GM21528 (cell line): ENCODE results near the gene TRAM2.

Source experiments
- ATAC-seq: cut with Tn5 transposase; IDR thresholded peaks from one replicate; pipeline ENCODE4 v1.9.1; 2021; ENCODE audit warnings: mild to moderate bottlenecking, moderate library complexity; ENCODE audit not compliant: unreplicated experiment, low FRiP score

TRAM2 gene

DNA sequence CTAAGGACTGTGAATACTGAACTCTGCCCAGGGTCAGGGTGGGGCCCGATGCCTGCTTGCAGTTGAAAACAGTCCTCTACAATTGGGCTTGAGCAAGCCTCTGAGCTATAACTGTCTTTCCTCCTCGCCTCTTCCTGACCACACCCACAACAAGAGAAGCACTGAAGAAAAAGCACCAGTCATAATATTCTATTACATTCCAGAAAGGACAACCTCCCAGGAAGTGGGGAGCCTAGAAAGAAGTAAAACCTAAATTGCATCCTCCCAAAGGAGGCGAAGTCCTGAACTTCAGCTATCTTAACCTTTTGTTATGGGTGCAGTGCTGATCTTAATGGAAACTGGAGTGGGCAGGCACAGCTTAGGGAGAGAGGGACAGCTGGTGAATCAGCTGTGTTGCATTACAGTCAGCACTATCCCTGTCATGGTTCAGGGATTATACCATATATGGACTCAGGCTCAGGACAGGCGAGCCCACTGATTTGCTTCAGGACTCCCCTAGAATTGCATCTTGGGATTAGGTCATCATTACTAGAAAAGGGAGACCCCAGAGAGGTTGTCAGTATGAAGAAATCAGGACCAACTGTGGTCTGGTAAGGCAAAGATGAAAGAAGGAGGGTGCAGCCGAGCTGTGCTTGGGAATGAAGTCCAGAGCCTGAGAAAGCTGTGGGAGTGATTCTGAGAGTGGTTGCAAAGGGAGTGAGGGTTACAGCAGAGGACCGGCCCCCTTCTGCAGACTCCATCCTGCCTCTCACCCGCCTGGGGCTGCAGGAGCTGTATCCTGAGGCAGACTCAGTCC, 18.3 kb upstream of the TRAM2 start:
- peak; percentile 79 for ATAC-seq

DNA sequence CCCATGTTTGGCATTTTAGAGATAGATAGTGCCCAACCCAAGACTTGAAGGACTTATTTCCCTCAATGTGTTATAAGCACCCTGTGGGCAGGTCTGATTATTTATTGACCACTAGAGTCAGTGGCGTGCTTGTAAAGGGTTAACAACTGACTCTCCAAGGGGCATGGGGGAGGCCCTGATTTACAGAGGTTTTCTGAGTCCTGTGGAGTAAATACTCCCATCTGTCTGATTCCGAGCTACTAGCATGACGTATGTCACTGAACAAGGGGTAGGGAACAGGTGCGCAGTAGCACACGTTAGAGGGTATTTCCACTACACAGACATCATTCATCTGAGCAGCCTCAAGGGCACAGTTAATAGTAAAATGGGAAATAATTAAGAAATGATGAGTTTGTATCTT, 17.4 kb upstream of the TRAM2 start:
- no peak for ATAC-seq

DNA sequence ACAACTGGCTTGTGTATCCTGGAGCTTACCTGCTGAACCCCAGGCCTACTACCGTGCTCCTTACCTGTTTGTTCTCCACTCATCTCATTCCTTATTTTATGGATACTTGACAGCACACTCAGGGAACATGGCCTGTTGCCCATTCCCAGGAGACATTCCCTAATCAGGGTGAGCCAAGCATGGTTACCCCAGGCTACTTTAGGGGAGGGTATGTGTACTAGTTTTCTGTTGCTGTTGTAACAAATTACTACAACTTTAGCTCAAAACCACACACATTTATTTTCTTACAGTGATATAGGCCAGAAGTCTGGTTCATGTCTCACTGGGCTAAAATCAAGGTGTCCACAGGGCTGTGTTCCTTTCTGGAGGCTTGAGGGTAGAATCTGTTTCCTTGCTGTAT, 15.0 kb upstream of the TRAM2 start:
- ATAC-seq: no peak

DNA sequence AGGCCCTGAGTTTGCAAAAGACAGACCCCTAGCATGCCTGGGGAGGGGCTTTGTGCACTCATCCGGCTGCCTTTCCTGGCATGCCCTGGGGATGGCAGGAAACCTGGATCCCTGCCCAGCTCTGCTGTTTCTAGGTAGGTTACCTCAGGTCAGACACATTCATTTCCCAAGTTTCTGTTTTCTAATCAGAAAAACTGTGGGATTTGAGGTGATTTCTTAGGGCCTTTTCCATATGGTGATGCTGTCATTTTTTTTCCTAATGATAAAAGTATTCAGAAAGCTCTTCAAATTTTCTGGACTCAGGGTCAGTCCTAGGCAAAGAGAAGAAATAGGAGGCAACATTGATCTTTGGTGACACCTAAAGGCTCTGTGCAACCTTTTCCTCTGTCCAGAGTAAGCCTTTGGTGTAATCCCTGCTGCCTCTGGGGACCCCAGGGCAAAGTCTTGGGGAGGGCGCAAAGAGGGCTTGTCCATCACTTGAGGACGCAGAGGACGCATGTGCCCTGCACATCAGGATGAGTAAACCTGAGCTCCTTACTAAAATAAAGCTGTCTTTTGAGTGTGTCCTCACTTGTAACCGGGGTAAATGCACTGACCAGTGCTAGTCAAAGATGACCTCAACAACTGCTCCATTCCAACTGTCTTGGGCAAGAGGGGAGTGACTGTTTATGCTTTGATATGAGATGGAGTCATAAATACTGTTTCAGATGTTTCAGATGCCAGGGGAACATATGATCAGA, 13.5 kb upstream of the TRAM2 start:
- ATAC-seq: no peak

DNA sequence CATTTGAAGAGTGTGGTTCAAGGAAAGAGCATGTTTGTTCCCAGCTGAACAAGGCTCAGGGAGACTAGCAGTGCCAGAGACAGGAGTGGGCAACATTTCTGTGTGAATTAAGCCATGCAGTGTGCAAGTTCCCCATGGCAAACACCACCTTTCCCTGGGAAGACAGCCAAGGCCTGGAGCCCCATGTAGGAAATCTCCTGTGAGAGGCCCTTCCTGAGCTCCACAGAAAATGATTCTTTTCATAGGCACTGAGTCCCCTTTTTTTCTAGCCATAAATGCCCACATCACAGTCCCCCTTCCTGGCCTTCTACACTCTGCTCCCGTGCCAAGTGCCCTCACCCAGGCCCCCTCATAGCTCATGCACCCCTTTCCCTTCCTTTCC, 11.8 kb upstream of the TRAM2 start:
- no peak for ATAC-seq

DNA sequence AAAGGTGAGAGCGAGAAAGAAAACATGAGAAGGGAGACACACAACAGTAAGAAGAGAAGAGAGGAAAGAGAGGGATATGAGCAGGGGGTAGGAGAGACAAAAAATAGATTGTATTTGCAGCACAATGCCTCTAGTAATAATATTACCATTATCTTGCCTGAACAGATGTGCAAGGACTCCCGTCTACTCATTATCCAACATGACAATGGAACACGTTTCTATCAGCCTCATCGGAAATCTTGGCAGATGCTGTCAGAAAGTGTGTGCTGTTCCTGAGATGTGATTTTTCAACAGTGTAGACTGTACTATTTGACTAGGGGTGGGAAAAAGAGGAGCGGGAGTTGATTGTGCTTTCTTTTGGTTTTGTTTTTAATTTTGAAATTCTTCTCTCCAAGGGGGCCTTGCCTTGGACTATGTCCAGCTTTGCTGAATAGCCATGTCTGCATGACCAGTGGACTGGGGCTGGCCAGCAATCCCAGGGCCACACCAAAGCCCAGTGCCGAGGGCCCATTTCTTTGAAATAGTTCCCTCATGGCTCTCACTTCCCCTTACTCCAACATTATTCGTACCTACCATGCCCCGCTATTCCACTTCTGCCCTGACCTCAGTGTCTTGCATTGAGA, 11.3 kb upstream of the TRAM2 start:
- no peak for ATAC-seq

DNA sequence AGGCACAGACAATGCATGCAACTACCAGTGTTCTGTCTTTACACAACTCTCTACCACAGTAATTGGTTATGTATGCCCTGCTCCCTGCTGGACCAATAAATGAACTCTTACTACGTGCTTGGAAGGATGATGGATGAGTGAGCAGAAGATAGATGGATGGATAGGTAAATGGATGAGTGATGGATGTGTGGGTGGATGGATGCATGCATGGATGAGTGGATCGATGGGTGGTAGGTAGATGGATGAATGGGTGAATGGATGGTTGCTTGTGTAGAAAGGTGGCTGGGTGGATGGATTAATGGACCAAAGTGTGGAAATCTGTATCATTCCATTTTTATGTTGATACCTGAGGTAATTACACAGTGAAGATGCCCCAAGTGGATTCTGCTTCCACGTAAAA, 10.1 kb upstream of the TRAM2 start:
- no peak for ATAC-seq

DNA sequence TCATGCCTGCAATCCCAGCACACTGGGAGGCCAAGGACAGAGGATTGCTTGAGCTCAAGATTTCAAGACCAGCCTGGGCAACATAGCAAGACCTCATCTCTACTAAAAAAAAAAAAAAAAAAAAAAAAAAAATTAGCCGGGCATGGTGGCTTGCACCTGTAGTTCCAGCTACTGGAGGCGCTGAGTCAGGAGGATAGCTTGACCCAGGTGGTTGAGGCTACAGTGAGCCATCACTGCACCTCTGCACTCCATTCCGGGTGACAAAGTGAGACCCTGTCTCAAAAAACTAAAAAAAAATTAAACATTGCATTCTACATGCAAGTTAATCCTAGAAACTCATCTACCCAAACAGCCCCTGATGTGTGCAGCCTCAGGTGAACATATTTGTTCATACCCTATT, 7.3 kb upstream of the TRAM2 start:
- no peak for ATAC-seq

DNA sequence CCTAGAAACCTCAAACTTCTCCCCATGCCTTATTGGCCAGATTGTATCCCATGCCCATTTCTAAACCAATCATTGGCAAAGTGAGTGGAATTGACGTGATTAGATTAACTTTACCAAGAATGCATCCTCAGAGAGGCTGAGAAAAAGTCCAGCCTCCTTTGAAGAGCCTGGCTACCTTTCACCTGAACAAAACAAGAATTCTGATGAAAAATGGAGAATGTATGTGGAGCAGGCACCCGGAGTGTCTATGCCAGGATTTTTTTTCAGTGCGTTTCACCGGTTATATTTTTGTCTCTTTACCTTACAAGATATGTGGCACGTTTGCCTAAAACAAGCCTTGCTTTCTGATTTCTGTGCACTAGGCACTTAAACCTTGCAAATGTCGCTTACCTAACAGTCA, 6.1 kb upstream of the TRAM2 start:
- ATAC-seq: no peak

DNA sequence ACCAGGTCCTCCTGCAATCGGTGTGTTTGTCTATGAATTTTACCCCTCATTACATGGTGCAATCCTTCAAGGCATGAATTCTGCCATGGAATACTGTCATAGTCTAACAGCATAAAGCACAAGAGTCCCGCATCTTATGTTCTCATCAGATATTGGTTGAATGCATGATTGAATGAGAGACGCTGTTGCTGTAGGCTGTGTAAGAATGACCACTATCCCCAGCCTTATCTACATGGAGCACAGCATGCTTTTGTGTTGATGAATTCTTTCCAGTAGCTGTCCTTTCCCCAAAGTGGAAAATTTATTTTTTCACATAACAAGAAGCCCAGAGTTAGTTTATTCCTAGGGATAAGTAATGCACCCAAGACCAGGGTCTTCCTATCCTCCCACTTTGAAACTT, 5.6 kb upstream of the TRAM2 start:
- ATAC-seq: no peak

DNA sequence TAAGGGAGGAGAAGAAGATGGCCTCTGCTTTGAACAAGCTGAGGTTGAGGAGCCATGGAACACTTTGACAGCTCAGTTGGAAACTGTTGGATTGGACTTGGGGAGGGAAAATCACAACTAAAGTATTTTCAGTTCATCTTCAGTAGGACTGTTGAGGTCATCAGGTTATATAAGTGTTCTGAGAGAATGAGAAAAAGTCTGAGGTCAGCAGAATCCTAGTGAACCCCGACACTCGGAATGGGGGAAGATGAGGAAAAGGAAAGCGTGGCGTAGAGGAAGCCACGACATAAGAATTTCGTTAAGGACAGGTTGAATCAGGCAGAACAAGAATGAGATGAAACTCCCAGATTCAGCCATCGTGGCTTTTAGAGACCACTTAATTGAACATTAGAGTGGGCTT, 4.0 kb upstream of the TRAM2 start:
- ATAC-seq: no peak

DNA sequence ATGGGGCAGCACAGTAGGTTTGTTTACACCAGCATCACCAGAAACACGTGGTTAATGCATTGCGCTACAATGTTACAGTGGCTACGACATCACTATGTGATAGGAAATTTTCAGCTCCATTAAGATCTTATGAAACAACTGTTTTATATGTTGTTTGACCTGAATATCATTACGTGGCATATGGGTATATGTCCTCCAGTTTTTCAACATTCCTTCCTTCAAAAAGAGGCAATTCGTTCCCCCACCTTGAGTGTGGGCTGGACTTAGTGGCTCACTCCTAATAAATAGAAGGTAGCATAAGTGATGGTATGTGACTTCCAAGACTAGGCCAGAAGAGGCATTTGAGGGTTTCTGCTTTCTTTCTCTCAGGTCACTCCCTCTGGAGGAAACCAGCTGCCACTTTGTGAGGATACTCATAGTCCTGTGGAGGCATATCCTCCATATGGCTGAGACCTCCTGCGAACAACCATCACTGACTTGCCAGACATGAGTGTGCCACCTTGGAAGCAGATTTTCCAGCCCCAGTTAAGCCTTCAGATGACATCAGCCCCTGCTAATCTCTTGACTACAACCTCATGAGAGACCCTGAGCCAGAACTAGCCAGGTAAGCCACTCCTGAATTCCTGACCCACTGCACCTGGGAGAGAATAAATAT, 2.3 kb upstream of the TRAM2 start:
- no peak for ATAC-seq

DNA sequence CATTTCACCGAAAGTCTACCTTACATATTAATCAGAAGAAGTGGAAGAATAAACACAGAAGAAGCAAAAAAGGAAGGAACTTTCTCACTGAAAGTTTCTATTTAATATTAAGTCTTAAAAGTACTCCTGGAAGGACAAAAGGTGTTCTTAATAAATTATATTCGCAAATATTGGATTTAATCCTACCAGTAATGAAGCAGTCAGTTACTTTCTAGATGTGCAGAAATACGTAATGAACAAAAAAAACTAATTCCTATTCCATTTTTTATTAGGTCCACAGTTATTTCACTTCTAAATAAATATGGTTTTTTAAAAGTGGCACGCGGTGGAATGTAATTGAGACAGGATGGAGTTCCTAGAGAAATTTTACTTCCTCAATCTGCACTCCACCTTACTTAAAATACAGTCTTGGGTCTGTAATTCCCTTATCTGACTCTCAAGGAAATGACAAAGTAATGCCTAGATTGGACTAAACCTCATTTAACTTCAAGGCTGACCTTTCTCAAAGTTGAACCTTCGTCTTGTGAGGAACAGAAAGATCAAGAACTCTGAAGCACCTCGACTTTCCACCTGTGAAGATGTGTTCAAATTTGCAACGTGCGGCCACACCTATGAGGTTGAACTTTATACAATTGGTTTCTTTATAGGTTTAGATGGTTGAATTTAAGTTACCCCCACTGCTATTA, 1.1 kb upstream of the TRAM2 start:
- ATAC-seq: no peak

DNA sequence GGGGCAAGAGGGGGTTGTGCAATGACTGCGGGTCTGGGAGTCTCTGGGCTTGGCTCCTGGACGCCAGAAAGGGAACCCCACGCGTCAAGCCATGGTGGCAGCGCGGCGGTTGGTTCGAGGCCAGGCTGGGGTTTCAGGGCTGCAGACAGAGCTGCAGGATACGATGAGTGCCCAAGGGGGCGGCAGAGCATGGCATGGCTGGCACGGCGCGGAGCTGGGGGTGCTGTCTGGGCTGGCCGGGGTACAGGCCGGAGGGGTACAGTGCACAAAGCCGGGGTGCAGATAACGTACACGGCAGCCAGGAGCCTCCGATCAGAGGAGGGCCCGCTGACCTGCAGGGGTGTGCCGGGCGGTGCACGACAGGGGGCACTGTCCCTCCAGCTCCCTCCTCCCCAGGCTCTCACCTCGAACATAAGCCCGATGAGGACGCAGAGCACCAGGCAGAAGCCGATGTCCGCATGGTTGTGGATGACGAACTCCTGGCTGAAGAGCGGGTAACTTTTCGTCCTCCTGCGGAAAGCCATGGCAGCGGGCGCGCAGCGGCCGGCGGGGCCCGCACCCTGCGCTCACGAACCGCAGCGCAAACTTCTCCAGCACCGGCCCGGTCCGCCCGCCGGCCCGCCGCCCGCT, 353 bp downstream of the TRAM2 start:
- ATAC-seq: peak; percentile 67

DNA sequence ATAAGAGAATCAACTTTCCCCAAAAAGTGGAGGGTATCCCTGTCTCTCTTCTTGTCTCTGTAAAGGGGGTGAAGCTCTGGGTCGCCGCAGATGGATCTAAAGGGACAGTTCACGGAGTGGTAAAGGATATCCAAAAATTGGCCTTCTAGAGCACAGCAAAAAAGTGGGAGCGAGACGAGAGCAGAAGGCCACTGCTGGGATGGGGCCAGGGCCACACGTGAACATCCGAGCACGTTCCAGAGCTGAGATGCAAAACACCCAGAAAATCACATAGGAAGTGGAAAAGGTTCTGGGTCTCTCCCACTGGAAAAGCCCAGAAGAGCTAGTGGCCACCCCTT, 837 bp downstream of the TRAM2 start:
- no peak for ATAC-seq

DNA sequence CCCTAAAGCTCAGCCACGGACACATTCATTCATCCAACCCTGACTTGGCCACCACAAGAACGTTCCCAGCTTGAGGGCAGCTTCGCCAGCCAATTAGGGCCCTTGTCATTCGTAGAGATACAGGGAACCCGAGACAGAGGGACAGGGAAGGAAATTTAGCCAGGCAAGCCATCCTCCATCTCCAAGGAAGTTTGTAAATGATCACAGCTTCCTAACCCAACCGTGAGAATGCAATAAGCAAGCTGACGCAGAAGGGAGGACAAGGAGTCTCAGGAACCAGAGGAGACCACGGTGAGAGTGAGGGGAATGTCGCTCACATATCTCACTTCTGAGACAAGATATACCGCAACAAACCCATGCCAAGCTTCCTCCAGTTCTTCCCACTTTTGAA, 1.4 kb downstream of the TRAM2 start:
- no peak for ATAC-seq

DNA sequence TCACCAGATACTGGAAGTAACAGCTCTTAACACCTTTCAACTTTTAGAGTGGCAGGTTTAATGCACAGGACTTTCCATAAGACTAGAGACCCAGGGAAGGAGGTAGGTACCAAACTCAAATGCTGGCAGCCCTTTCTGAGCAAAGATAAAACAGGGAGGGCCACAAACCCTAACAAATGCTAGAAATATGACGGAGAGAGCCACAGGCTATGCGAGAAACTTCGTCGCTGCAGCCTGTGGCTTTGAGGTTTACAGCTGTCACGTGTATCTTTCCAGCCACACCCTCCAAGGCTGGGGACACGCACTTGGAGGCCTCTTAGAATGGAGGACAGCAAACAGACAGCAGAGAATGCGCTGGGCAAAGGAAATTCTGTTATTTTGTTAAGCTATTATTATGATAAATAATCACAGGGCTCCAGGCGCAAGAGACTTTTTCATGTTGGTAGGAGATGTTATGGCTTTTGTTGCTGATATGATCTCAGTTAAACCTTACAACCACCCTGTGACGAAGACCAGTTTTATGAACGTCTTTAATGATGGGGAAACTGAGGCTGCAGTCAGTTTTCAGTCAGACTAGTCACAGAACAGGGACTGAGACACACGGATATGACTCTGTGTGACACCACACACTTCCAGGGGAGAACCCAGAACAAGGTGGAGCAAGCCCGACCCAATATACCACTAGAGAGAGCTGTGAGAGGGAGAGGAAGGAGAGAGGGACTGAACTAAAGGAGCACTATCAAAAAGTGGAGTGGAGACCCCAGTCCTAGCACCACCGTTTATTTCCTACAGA, 2.0 kb downstream of the TRAM2 start:
- ATAC-seq: peak; percentile 52

DNA sequence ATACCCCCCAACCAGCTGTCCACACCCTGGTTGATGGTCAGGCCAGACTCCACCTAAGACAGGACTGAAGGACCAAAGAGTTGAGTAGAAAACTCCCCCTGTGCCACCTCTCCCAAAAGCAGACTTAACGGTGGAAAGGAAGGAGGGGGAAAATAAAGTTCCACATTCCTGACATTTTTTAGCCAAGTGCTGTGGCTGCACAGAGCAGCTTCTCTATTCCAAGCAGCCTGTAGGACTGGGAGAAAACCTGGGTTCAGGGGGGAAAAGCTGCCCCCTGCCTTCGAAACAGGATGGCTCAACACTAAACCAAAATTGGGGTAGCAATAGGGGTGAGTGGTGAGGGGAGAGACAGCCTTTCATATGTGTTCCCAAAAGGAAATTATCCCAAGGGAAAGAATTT, 3.6 kb downstream of the TRAM2 start:
- no peak for ATAC-seq

DNA sequence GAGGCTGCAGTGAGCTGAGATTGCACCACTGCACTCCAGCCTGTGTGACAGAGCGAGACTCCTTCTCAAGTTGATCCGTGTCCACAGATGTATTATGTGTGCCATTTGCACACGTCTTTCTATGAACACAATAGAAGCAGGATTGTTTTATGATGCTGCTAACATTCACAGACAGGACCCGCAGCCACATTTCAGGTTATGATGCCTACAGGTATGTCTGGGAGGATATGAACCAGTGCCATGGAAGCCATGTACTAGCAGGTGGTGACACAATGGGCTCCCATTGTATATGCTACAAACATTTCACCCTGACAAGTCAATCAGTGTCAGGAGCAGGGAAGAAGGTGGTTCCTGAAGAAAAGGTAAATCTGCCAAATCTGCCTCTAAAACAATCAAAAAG, 4.3 kb downstream of the TRAM2 start:
- no peak for ATAC-seq
